WTC11 (cell line): ENCODE measurements around the gene SNX25. TPM values are rescaled to one million over a fixed set of nuclear protein-coding genes. Genes with fewer than 3 reads are reported as not detected.

Experiments
- ATAC-seq: fragments of 200-7000 bp; cut with Tn5 transposase; 2 replicates; pipeline ENCODE4 v1.10.0; 2021; ENCODE audit warnings: mild to moderate bottlenecking, moderate library complexity
- CTCF ChIA-PET: fragments of 300-600 bp; sonication (Branson Sonifier 250); formaldehyde crosslinking; loops from one replicate; lab custom pipeline; 2021; ENCODE audit warnings: antibody characterized with exemption; lab: Charles Lee
- POLR2A ChIA-PET: fragments of 350-600 bp; sonication (Branson Sonifier 250); formaldehyde crosslinking; loops from one replicate; lab custom pipeline; 2021; ENCODE audit warnings: antibody characterized with exemption; lab: Charles Lee
- DNase-seq: peaks from one replicate; pipeline ENCODE4 v3.0.0; 2021; ENCODE audit warnings: low spot score
- H3K27ac Mint-ChIP-seq: 2 replicates; pipeline ENCODE4 v1.8.0; 2021; ENCODE audit warnings: mixed read lengths
- H3K27me3 Mint-ChIP-seq: 2 replicates; pipeline ENCODE4 v1.8.0; 2021; ENCODE audit warnings: low read depth, mild to moderate bottlenecking, moderate library complexity, mixed read lengths
- H3K36me3 Mint-ChIP-seq: 2 replicates; pipeline ENCODE4 v1.8.0; 2021; ENCODE audit warnings: mixed read lengths
- H3K4me1 Mint-ChIP-seq: 2 replicates; pipeline ENCODE4 v1.8.0; 2022; ENCODE audit warnings: mixed read lengths
- H3K4me3 Mint-ChIP-seq: 2 replicates; pipeline ENCODE4 v1.8.0; 2021; ENCODE audit warnings: mild to moderate bottlenecking, moderate library complexity, mixed read lengths
- H3K9me3 Mint-ChIP-seq: 2 replicates; pipeline ENCODE4 v1.8.0; 2021; ENCODE audit warnings: mixed read lengths
- CBFB ChIP-seq: sonication (generic); formaldehyde crosslinking; IDR thresholded peaks from 2 replicates; pipeline ENCODE4 v1.8.1; 2022; ENCODE audit warnings: mild to moderate bottlenecking, low read depth, missing genetic modification reagents
- FOXJ3 ChIP-seq: sonication (generic); formaldehyde crosslinking; IDR thresholded peaks from 2 replicates; pipeline ENCODE4 v1.9.0; 2021; ENCODE audit warnings: missing genetic modification reagents, mild to moderate bottlenecking, borderline replicate concordance
- FOXK1 ChIP-seq: sonication (generic); formaldehyde crosslinking; IDR thresholded peaks from 2 replicates; pipeline ENCODE4 v1.8.0; 2022; ENCODE audit warnings: mild to moderate bottlenecking, moderate library complexity, missing genetic modification reagents
- IRF2 ChIP-seq: sonication (generic); formaldehyde crosslinking; IDR thresholded peaks from 2 replicates; pipeline ENCODE4 v1.8.0; 2022; ENCODE audit warnings: low read depth, missing genetic modification reagents, borderline replicate concordance
- JAZF1 ChIP-seq: fragments of 250-450 bp; sonication (Bioruptor Pico); IDR thresholded peaks from 2 replicates; pipeline ENCODE4 v1.9.0; 2021; ENCODE audit warnings: moderate library complexity, mild to moderate bottlenecking, inconsistent platforms
- KAT7 ChIP-seq: sonication (generic); formaldehyde crosslinking; IDR thresholded peaks from 2 replicates; pipeline ENCODE4 v1.8.1; 2023; ENCODE audit warnings: missing genetic modification reagents, mild to moderate bottlenecking, borderline replicate concordance
- NR3C1 ChIP-seq: sonication (generic); formaldehyde crosslinking; conservative IDR thresholded peaks from 2 replicates; pipeline ENCODE4 v1.8.1; 2023; ENCODE audit warnings: low read depth, mild to moderate bottlenecking, missing genetic modification reagents
- SMAD4 ChIP-seq: sonication (generic); formaldehyde crosslinking; IDR thresholded peaks from 2 replicates; pipeline ENCODE4 v1.8.0; 2022; ENCODE audit warnings: mild to moderate bottlenecking, missing genetic modification reagents
- SP1 ChIP-seq: sonication (generic); formaldehyde crosslinking; conservative IDR thresholded peaks from 2 replicates; pipeline ENCODE4 v1.8.1; 2022; ENCODE audit warnings: missing genetic modification reagents
- ZBTB21 ChIP-seq: sonication (generic); formaldehyde crosslinking; IDR thresholded peaks from 2 replicates; pipeline ENCODE4 v1.8.1; 2023; ENCODE audit warnings: mild to moderate bottlenecking, missing genetic modification reagents, borderline replicate concordance
- ZNF232 ChIP-seq: sonication (generic); formaldehyde crosslinking; IDR thresholded peaks from 2 replicates; pipeline ENCODE4 v1.8.0; 2022; ENCODE audit warnings: mild to moderate bottlenecking, missing genetic modification reagents
- ZNF263 ChIP-seq: sonication (generic); formaldehyde crosslinking; IDR thresholded peaks from 2 replicates; pipeline ENCODE4 v1.8.1; 2022; ENCODE audit warnings: low read depth, mild to moderate bottlenecking, moderate library complexity, missing genetic modification reagents
- ZNF317 ChIP-seq: sonication (generic); formaldehyde crosslinking; IDR thresholded peaks from 2 replicates; pipeline ENCODE4 v1.8.1; 2023; ENCODE audit warnings: low read depth, mild to moderate bottlenecking, moderate library complexity, missing genetic modification reagents, borderline replicate concordance
- ZNF423 ChIP-seq: fragments of 250-450 bp; sonication (Bioruptor Pico); IDR thresholded peaks from 2 replicates; pipeline ENCODE4 v2.1.2; 2022; ENCODE audit warnings: mild to moderate bottlenecking, moderate library complexity
- total RNA-seq: library from RNA; stranded (reverse); gene quantifications from 3 replicates; pipeline ENCODE4 v1.2.3, GENCODE V29; 2021
- TF ChIP-seq, protein P1 (sequence below): sonication (generic); formaldehyde crosslinking; IDR thresholded peaks from 2 replicates; pipeline ENCODE4 v1.8.1; 2022; ENCODE audit warnings: low read depth, missing genetic modification reagents, borderline replicate concordance
- TF ChIP-seq, protein P2 (sequence below): sonication (generic); formaldehyde crosslinking; IDR thresholded peaks from 2 replicates; pipeline ENCODE4 v1.8.0; 2022; ENCODE audit warnings: mild to moderate bottlenecking, missing genetic modification reagents
- TF ChIP-seq, protein P3 (sequence below): sonication (generic); formaldehyde crosslinking; IDR thresholded peaks from 2 replicates; pipeline ENCODE4 v1.8.1; 2023; ENCODE audit warnings: mild to moderate bottlenecking, moderate library complexity, missing genetic modification reagents
- TF ChIP-seq, protein P4 (sequence below): fragments of 250-450 bp; sonication (Bioruptor Pico); IDR thresholded peaks from 2 replicates; pipeline ENCODE4 v1.9.0; 2021; ENCODE audit warnings: mild to moderate bottlenecking, borderline replicate concordance
- TF ChIP-seq, protein P5 (sequence below): sonication (generic); formaldehyde crosslinking; IDR thresholded peaks from 2 replicates; pipeline ENCODE4 v1.8.0; 2023; ENCODE audit warnings: missing genetic modification reagents
- TF ChIP-seq, protein P6 (sequence below): fragments of 200-600 bp; IDR thresholded peaks from 2 replicates; pipeline ENCODE4 v1.8.0; 2022; ENCODE audit warnings: antibody characterized with exemption

Gene SNX25
- total RNA-seq, 1 experiment from 2014 or later: 16.9 TPM

DNA sequence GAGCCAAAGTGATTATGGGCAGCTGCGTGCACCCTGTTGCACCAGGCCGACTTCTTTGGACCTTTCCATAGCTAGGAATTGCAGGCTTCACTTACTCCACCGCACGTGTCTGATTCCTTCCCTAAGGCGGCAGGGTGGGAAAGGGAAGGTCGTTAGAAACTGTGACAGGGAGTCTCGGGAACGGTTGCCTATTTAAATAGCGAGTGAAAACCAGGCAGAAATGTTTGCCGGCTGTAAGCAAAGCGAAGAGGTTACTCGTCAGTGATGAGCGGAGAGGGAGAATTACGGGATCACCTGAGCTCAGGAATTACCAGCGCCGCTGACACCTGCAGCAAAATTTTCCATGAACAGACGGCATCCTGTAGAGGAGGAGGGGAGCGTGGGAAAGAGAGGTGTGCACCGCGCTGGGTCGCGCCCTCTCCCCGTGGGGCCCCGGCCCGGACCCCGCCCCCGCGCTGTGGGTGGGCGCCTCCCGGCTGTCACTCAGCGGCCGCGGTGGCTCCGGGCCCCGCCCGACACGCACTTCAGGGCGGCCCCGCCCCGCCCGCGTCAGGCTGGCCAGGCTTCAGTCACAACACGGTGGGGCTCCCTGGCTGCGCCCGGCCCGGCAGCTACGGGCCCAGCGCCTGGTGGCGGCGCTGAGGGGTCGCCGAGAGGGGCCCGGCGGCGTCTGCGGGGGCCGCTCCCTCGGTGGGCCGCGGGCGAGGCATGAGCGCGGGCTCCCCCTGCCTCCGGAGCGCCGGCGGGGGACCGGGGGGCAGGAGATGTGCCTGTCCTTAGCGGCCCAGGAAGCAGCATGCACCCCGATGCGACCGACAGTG lies at the start of gene SNX25 (continued):
- TF ChIP-seq KAT7: no peak
- TF ChIP-seq, protein P1, sequence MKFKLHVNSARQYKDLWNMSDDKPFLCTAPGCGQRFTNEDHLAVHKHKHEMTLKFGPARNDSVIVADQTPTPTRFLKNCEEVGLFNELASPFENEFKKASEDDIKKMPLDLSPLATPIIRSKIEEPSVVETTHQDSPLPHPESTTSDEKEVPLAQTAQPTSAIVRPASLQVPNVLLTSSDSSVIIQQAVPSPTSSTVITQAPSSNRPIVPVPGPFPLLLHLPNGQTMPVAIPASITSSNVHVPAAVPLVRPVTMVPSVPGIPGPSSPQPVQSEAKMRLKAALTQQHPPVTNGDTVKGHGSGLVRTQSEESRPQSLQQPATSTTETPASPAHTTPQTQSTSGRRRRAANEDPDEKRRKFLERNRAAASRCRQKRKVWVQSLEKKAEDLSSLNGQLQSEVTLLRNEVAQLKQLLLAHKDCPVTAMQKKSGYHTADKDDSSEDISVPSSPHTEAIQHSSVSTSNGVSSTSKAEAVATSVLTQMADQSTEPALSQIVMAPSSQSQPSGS: no peak

DNA sequence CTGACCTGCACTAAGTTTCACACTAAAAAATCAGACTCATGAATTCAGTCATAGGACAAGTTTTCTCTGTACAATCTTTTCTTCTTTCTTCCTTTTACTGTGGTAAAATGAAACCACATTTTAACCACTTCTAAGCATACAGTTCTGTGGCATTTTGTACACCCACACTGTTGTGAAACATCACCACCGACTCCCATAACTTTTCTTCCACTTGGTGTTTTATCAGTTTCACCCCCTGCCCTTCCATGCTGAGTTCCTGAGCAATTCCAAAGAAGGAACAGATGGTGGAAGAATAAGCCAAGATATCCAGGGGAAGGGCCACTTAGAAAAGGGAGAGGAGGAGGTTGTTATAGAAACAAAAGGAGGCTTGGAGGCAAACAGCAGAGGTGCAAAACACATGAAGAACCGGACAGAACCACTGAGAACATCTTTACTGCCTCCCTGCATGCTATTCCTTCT lies 43.8 kb upstream of the SNX25 start:
- H3K9me3 Mint-ChIP-seq: peaks cover 6% of the 10 kb centered on the region
- ChIA-PET CTCF (no interaction called here), POLR2A (no interaction called here)
- H3K36me3 Mint-ChIP-seq: peaks cover 28% of the 10 kb centered on the region
- no peak overlapping the region for H3K27ac Mint-ChIP-seq
- no peaks in the 10 kb centered on the region for H3K27me3 Mint-ChIP-seq
- no peaks in the 10 kb centered on the region for H3K4me1 Mint-ChIP-seq
- DNase-seq (no peak), ATAC-seq (no peak)
- TF ChIP-seq CBFB (CRISPR knock-in tag) (no peak), ZNF317 (CRISPR knock-in tag) (no peak), ZNF263 (CRISPR knock-in tag) (no peak)
- no peak overlapping the region for H3K4me3 Mint-ChIP-seq

DNA sequence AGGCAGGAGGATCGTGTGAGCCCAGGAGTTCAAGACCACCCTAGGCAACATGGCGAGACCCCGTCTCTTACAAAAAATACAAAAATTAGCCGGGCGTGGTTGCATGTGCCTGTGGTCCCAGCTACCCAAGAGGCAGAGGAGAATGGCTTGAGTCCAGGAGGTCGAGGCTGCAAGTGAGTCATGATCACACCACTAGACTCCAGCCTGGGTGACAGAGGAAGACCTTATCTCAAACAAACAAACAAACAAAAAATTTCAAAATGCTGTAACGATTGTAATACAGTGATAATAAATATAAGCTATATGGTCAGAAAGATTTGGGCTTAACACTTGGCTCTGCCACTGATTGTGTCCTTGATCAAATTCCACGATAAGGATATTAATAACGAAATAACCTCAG lies 42.2 kb upstream of the SNX25 start:
- no peaks in the 10 kb centered on the region for H3K27me3 Mint-ChIP-seq

DNA sequence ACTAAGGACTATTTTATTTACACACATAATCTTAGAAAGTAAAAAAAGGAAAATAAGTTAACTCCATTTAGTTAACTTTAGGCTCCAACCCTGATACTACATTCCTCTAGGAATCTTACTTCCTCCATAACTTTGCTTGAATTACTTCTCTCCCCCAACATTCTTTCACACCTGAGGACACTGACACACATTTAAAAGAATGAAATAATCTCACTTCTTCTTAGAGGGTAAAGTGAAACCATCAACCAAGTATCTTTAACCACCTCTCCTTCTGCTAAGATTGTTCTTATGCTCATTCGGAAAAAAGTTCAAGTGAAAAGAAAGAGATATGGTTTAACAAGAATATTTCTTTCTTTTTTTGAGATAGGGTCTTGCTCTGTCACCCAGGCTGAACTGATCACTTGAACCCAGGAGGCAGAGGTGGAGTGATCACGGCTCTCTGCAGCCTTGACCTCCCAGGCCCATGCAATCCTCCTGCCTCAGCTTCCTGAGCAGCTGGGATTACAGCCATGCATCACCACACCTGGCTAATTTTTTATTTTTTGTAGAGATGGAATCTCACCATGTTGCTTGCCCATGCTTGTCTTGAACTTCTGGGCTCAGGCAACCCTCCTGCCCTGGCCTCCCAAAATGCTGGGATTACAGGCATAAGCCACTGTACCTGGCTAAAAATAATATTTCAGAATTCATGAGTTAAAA lies 37.9 kb upstream of the SNX25 start:
- no peaks in the 10 kb centered on the region for H3K27me3 Mint-ChIP-seq
- CTCF ChIA-PET: interaction anchor here (0.6 to 1.7 kb wide), 2 partner anchors 12 to 21 kb away, joined by 4 to 11 read pairs; no protein-coding TSS in a partner anchor
- peaks cover 14% of the 10 kb centered on the region for H3K4me1 Mint-ChIP-seq
- H3K27ac Mint-ChIP-seq: peak overlapping the region; percentile 23
- H3K36me3 Mint-ChIP-seq: peaks cover 25% of the 10 kb centered on the region
- POLR2A ChIA-PET: no interaction called here
- no peak for ATAC-seq
- DNase-seq: no peak
- H3K4me3 Mint-ChIP-seq: no peak overlapping the region
- H3K9me3 Mint-ChIP-seq: peaks cover 6% of the 10 kb centered on the region
- TF ChIP-seq, protein P2, sequence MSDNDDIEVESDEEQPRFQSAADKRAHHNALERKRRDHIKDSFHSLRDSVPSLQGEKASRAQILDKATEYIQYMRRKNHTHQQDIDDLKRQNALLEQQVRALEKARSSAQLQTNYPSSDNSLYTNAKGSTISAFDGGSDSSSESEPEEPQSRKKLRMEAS: no peak
- TF ChIP-seq IRF2 (no peak), SP1 (CRISPR knock-in tag) (no peak), ZBTB21 (CRISPR knock-in tag) (no peak), FOXK1 (CRISPR knock-in tag) (no peak), NR3C1 (no peak), JAZF1 (CRISPR knock-in tag) (no peak)
- TF ChIP-seq, protein P3, sequence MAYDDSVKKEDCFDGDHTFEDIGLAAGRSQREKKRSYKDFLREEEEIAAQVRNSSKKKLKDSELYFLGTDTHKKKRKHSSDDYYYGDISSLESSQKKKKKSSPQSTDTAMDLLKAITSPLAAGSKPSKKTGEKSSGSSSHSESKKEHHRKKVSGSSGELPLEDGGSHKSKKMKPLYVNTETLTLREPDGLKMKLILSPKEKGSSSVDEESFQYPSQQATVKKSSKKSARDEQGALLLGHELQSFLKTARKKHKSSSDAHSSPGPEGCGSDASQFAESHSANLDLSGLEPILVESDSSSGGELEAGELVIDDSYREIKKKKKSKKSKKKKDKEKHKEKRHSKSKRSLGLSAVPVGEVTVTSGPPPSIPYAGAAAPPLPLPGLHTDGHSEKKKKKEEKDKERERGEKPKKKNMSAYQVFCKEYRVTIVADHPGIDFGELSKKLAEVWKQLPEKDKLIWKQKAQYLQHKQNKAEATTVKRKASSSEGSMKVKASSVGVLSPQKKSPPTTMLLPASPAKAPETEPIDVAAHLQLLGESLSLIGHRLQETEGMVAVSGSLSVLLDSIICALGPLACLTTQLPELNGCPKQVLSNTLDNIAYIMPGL (CRISPR knock-in tag): no peak
- TF ChIP-seq, protein P4, sequence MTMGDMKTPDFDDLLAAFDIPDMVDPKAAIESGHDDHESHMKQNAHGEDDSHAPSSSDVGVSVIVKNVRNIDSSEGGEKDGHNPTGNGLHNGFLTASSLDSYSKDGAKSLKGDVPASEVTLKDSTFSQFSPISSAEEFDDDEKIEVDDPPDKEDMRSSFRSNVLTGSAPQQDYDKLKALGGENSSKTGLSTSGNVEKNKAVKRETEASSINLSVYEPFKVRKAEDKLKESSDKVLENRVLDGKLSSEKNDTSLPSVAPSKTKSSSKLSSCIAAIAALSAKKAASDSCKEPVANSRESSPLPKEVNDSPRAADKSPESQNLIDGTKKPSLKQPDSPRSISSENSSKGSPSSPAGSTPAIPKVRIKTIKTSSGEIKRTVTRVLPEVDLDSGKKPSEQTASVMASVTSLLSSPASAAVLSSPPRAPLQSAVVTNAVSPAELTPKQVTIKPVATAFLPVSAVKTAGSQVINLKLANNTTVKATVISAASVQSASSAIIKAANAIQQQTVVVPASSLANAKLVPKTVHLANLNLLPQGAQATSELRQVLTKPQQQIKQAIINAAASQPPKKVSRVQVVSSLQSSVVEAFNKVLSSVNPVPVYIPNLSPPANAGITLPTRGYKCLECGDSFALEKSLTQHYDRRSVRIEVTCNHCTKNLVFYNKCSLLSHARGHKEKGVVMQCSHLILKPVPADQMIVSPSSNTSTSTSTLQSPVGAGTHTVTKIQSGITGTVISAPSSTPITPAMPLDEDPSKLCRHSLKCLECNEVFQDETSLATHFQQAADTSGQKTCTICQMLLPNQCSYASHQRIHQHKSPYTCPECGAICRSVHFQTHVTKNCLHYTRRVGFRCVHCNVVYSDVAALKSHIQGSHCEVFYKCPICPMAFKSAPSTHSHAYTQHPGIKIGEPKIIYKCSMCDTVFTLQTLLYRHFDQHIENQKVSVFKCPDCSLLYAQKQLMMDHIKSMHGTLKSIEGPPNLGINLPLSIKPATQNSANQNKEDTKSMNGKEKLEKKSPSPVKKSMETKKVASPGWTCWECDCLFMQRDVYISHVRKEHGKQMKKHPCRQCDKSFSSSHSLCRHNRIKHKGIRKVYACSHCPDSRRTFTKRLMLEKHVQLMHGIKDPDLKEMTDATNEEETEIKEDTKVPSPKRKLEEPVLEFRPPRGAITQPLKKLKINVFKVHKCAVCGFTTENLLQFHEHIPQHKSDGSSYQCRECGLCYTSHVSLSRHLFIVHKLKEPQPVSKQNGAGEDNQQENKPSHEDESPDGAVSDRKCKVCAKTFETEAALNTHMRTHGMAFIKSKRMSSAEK: no peak
- TF ChIP-seq, protein P5, sequence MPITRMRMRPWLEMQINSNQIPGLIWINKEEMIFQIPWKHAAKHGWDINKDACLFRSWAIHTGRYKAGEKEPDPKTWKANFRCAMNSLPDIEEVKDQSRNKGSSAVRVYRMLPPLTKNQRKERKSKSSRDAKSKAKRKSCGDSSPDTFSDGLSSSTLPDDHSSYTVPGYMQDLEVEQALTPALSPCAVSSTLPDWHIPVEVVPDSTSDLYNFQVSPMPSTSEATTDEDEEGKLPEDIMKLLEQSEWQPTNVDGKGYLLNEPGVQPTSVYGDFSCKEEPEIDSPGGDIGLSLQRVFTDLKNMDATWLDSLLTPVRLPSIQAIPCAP: no peak
- TF ChIP-seq, protein P6, sequence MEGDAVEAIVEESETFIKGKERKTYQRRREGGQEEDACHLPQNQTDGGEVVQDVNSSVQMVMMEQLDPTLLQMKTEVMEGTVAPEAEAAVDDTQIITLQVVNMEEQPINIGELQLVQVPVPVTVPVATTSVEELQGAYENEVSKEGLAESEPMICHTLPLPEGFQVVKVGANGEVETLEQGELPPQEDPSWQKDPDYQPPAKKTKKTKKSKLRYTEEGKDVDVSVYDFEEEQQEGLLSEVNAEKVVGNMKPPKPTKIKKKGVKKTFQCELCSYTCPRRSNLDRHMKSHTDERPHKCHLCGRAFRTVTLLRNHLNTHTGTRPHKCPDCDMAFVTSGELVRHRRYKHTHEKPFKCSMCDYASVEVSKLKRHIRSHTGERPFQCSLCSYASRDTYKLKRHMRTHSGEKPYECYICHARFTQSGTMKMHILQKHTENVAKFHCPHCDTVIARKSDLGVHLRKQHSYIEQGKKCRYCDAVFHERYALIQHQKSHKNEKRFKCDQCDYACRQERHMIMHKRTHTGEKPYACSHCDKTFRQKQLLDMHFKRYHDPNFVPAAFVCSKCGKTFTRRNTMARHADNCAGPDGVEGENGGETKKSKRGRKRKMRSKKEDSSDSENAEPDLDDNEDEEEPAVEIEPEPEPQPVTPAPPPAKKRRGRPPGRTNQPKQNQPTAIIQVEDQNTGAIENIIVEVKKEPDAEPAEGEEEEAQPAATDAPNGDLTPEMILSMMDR: no peak

More for the DNA sequence above, 42.2 kb upstream of the SNX25 start:
- no peak for TF ChIP-seq ZNF263 (CRISPR knock-in tag)
- TF ChIP-seq KAT7: no peak
- no peak for TF ChIP-seq SMAD4 (CRISPR knock-in tag)
- no peak for TF ChIP-seq ZNF232 (CRISPR knock-in tag)
- no peak for TF ChIP-seq FOXJ3 (CRISPR knock-in tag)
- TF ChIP-seq ZNF423 (CRISPR knock-in tag): no peak
- Mint-ChIP-seq H3K36me3 (peaks cover 19% of the 10 kb centered on the region), H3K4me3 (no peak overlapping the region), H3K9me3 (peaks cover 6% of the 10 kb centered on the region), H3K4me1 (peaks cover 9% of the 10 kb centered on the region), H3K27ac (no peak overlapping the region)
- DNase-seq: no peak
- ATAC-seq: no peak
- ChIA-PET CTCF (no interaction called here), POLR2A (no interaction called here)
